Islet of Langerhans (tissue), 1 donor: Measurements from ENCODE around the gene SEMA3F.

Source experiments
- FAIRE-seq: peaks from one replicate; lab custom pipeline; 2011; peaks lifted over from hg19 to GRCh38; lab: Jason Lieb, UNC

SEMA3F gene

GRCh38 chr3:50154840-50155490 lies at the start of gene SEMA3F:
SEMA3F (plus strand) TSS chr3:50155324; CDS start chr3:50159623, 4,299 bp downstream.
- FAIRE-seq: no peak

- FAIRE-seq: no peak
These were observed 43.4 kb upstream of the SEMA3F start for GRCh38 chr3:50111757-50112156.

- FAIRE-seq: peak; percentile 87
These were observed 42.7 kb upstream of the SEMA3F start for GRCh38 chr3:50112462-50112861.

GRCh38 chr3:50117120-50117519 lies 38.0 kb upstream of the SEMA3F start:
- no peak for FAIRE-seq

- no peak for FAIRE-seq
These were observed 36.9 kb upstream of the SEMA3F start for GRCh38 chr3:50118237-50118636.

GRCh38 chr3:50119786-50120185 lies 35.3 kb upstream of the SEMA3F start:
- FAIRE-seq: no peak

GRCh38 chr3:50120364-50121071 lies 34.6 kb upstream of the SEMA3F start:
- no peak for FAIRE-seq

- no peak for FAIRE-seq
These were observed 33.8 kb upstream of the SEMA3F start for GRCh38 chr3:50121072-50122032.

GRCh38 chr3:50122071-50122470 lies 33.1 kb upstream of the SEMA3F start:
- no peak for FAIRE-seq

- FAIRE-seq: no peak
These were observed 32.3 kb upstream of the SEMA3F start for GRCh38 chr3:50122661-50123391.

GRCh38 chr3:50123394-50124051 lies 31.6 kb upstream of the SEMA3F start:
- FAIRE-seq: no peak

GRCh38 chr3:50124052-50124799 lies 30.9 kb upstream of the SEMA3F start:
- no peak for FAIRE-seq

GRCh38 chr3:50124800-50125178 lies 30.3 kb upstream of the SEMA3F start:
- FAIRE-seq: no peak

GRCh38 chr3:50125541-50126286 lies 29.4 kb upstream of the SEMA3F start:
- no peak for FAIRE-seq

- FAIRE-seq: no peak
These were observed 28.6 kb upstream of the SEMA3F start for GRCh38 chr3:50126287-50127211.

- FAIRE-seq: no peak
These were observed 27.9 kb upstream of the SEMA3F start for GRCh38 chr3:50127251-50127691.

- FAIRE-seq: no peak
These were observed 27.1 kb upstream of the SEMA3F start for GRCh38 chr3:50128001-50128400.

GRCh38 chr3:50130436-50130835 lies 24.7 kb upstream of the SEMA3F start:
- no peak for FAIRE-seq
